Esophagus muscularis mucosa (tissue), 3 donors: ENCODE results near the gene GUCA2B.

Experiments used
- POLR2A ChIP-seq: fragments of 450-650 bp; IDR thresholded peaks from one replicate; pipeline ENCODE4 v1.6.1; 2017; ENCODE audit warnings: antibody characterized with exemption, moderate library complexity, mild to moderate bottlenecking, low read depth
- POLR2AphosphoS5 ChIP-seq, 2 donors: sonication (generic); formaldehyde crosslinking; IDR thresholded peaks; one replicate each; pipeline ENCODE4 v1.6.1; 2017; ENCODE audit warnings: antibody characterized with exemption in 2 of 2
- TF ChIP-seq, protein P1 (sequence below), 3 experiments: fragments of 200-600 bp in 2 of 3; fragments of 450-650 bp in 1 of 3; sonication (generic) in 2 of 3; IDR thresholded peaks; one replicate each; pipeline ENCODE4 v1.5.1; 2017 to 2019; ENCODE audit warnings: antibody characterized with exemption in 3 of 3, mild to moderate bottlenecking in 2 of 3, moderate library complexity in 1 of 3

DNA sequence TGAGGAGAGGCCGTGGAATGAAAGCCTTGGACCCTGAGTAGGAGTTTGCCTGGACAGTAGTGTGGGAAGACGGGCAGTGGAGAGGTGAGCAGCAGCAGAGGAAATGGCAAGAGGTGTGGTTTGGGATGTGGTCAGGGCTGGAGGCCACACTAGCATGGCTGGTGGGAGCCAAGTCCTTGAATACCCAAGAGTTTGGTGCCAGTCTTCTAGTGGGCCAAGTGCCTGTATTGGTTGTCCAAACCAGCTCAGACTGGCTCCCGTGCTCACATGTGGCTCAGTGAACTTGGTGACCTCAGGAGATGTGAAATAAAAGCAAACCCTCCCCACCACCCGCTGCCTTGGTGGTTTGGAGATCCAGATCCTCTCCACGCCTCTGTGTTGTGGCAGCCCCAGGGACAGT is 9.0 kb downstream of the GUCA2B start:
- TF ChIP-seq, protein P1, sequence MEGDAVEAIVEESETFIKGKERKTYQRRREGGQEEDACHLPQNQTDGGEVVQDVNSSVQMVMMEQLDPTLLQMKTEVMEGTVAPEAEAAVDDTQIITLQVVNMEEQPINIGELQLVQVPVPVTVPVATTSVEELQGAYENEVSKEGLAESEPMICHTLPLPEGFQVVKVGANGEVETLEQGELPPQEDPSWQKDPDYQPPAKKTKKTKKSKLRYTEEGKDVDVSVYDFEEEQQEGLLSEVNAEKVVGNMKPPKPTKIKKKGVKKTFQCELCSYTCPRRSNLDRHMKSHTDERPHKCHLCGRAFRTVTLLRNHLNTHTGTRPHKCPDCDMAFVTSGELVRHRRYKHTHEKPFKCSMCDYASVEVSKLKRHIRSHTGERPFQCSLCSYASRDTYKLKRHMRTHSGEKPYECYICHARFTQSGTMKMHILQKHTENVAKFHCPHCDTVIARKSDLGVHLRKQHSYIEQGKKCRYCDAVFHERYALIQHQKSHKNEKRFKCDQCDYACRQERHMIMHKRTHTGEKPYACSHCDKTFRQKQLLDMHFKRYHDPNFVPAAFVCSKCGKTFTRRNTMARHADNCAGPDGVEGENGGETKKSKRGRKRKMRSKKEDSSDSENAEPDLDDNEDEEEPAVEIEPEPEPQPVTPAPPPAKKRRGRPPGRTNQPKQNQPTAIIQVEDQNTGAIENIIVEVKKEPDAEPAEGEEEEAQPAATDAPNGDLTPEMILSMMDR (IDR thresholded peaks at IDR 0.05), result no peak
- TF ChIP-seq POLR2AphosphoS5 (IDR thresholded peaks at IDR 0.05), result no peak
- no peak for TF ChIP-seq POLR2A
